Testis (tissue), 2 donors: ENCODE measurements around the gene TRAF7.
"Not testable (repeated sequence)": the region's sequence is repeated elsewhere in the genome, so short reads cannot be mapped to it uniquely, and the experiment has no call there.

Experiments
- CTCF ChIP-seq, 3 experiments: fragments of 450-650 bp in 2 of 3; fragments of 200-600 bp in 1 of 3; sonication (generic) in 1 of 3; IDR thresholded peaks; one replicate each; pipeline ENCODE4 v1.5.1; 2016 to 2019; ENCODE audit warnings: antibody characterized with exemption in 3 of 3, mild to moderate bottlenecking in 2 of 3, moderate library complexity in 1 of 3
- POLR2A ChIP-seq: fragments of 450-650 bp; IDR thresholded peaks from one replicate; pipeline ENCODE4 v1.6.1; 2017; ENCODE audit warnings: antibody characterized with exemption, mild to moderate bottlenecking, moderate library complexity

GRCh38 chr16:2126928-2127556 lies 28.5 kb upstream of the TRAF7 start:
- TF ChIP-seq CTCF (IDR thresholded peaks at IDR 0.05); POLR2A: not testable (repeated sequence)
